Fibroblast of lung (primary cell): ENCODE measurements around the gene TLR1. TPM values are rescaled to one million over a fixed set of nuclear protein-coding genes. Genes with fewer than 3 reads are reported as not detected.

Source experiments
- DNase-seq, 2 donors: peaks; one replicate each; pipeline versions ENCODE4 v3.0.0 to v3.0.0-alpha.2; 2010; ENCODE audit warnings: low read depth in 2 of 2
- H2AFZ ChIP-seq: 2 replicates; pipeline ENCODE4 v1.5.1; 2012; ENCODE audit warnings: low read length, control low read depth, inconsistent platforms
- H3K27ac ChIP-seq: 2 replicates; pipeline ENCODE4 v1.5.1; 2011; ENCODE audit warnings: low read length, control low read depth; ENCODE audit not compliant: insufficient read depth
- H3K27me3 ChIP-seq: 2 replicates; pipeline ENCODE4 v1.5.1; 2011; ENCODE audit warnings: mild to moderate bottlenecking, low read length; ENCODE audit not compliant: control insufficient read depth, insufficient read depth
- H3K36me3 ChIP-seq: 2 replicates; pipeline ENCODE4 v1.5.1; 2011; ENCODE audit warnings: low read length; ENCODE audit not compliant: control insufficient read depth, insufficient read depth
- H3K4me1 ChIP-seq: 2 replicates; pipeline ENCODE4 v1.5.1; 2011; ENCODE audit warnings: low read length; ENCODE audit not compliant: control insufficient read depth, insufficient read depth; ENCODE audit errors: extremely low read depth
- H3K4me2 ChIP-seq: 2 replicates; pipeline ENCODE4 v1.5.1; 2011; ENCODE audit warnings: low read length, control low read depth; ENCODE audit not compliant: insufficient read depth; ENCODE audit errors: extremely low read depth
- H3K4me3 ChIP-seq, 4 experiments: fragments of 200-600 bp in 1 of 4; sonication (generic) in 1 of 4; replicated peaks in 1 of 4; 2 replicates each; pipeline ENCODE4 v1.5.1; 2011 to 2016; ENCODE audit warnings: low read length in 4 of 4, low read depth in 3 of 4, mild to moderate bottlenecking in 3 of 4, control low read depth in 2 of 4, inconsistent platforms in 1 of 4, mixed read lengths in 1 of 4; ENCODE audit not compliant: insufficient read depth in 1 of 4; ENCODE audit errors: control extremely low read depth in 1 of 4
- H3K79me2 ChIP-seq: 2 replicates; pipeline ENCODE4 v1.5.1; 2012; ENCODE audit warnings: mild to moderate bottlenecking, low read length, inconsistent platforms; ENCODE audit not compliant: control insufficient read depth, insufficient read depth
- H3K9ac ChIP-seq: 2 replicates; pipeline ENCODE4 v1.5.1; 2011; ENCODE audit warnings: mild to moderate bottlenecking, low read length, control low read depth; ENCODE audit not compliant: insufficient read depth
- H3K9me3 ChIP-seq: 2 replicates; pipeline ENCODE4 v1.5.1; 2012; ENCODE audit warnings: low read depth, low read length; ENCODE audit not compliant: control insufficient read depth, insufficient read depth
- H4K20me1 ChIP-seq: 2 replicates; pipeline ENCODE4 v1.5.1; 2011; ENCODE audit warnings: low read length; ENCODE audit not compliant: control insufficient read depth, insufficient read depth; ENCODE audit errors: extremely low read depth
- CTCF ChIP-seq, 2 donors: IDR thresholded peaks in 1 of 2; conservative IDR thresholded peaks in 1 of 2; 1 replicate in 1 of 2; 2 replicates in 1 of 2; pipeline ENCODE4 v1.5.1; 2011 to 2012; ENCODE audit warnings: low read length in 2 of 2, control low read depth in 1 of 2, inconsistent platforms in 1 of 2, low read depth in 1 of 2, mild to moderate bottlenecking in 1 of 2
- EZH2 ChIP-seq: IDR thresholded peaks from 2 replicates; pipeline ENCODE4 v1.5.1; 2012; ENCODE audit warnings: low read length, control low read depth, mild to moderate bottlenecking; ENCODE audit errors: missing control alignments
- polyA plus RNA-seq, 2 donors: library from polyadenylated mRNA; depleted of rRNA in 1 of 2; stranded (reverse) in 1 of 2; unstranded in 1 of 2; fragments of >200 nt; gene quantifications; 2 replicates each; pipeline ENCODE4 v1.2.1, GENCODE V29; 2011 to 2012; ENCODE audit warnings: missing spikeins in 1 of 2
- total RNA-seq: library from RNA; depleted of rRNA; stranded (reverse); fragments of >200 nt; gene quantifications from 2 replicates; pipeline ENCODE4 v1.2.1, GENCODE V29; 2014

TLR1 gene
- total and polyA plus RNA-seq, 2 donors (not counting 1 experiment from before 2014, with no cell fraction given): 0.77 to 1.7 TPM

DNA sequence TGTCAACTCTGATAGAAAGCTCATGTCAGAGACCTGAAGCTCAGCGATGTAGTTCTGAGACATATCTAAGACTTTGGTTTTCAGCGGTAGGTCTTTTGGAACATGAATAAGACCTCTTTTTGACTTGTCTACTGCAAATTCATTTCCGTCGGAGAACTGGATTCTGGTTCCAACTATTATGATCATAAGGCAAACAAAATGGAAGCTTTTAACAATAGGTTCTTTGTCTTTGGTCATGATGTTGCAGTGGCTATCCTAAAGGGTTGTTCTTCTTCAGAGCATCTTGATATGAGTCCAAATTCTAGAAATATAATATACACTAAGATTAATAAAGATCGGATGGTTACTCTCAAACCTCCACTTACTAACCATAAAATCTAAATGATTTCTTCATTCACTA lies 24.6 kb upstream of the TLR1 start:
- H3K27me3 ChIP-seq: no peaks in the 10 kb centered on the region
- no peak overlapping the region for H2AFZ ChIP-seq
- no peak overlapping the region for H3K27ac ChIP-seq
- H3K9me3 ChIP-seq: no peaks in the 10 kb centered on the region
- TF ChIP-seq EZH2: no peak
- no peak for TF ChIP-seq CTCF (conservative IDR thresholded peaks at IDR 0.05 in 1 of 2, IDR thresholded peaks at IDR 0.05 in 1 of 2; ENCODE audit: low read depth in 1 of 2, low read length in 2 of 2)
- H3K4me2 ChIP-seq: no peak overlapping the region
- H3K79me2 ChIP-seq: no peaks in the 10 kb centered on the region
- no peak for DNase-seq
- no peaks in the 10 kb centered on the region for H4K20me1 ChIP-seq
- H3K4me3 ChIP-seq: no peak overlapping the region
- no peaks in the 10 kb centered on the region for H3K4me1 ChIP-seq
- no peak overlapping the region for H3K9ac ChIP-seq
- no peaks in the 10 kb centered on the region for H3K36me3 ChIP-seq

DNA sequence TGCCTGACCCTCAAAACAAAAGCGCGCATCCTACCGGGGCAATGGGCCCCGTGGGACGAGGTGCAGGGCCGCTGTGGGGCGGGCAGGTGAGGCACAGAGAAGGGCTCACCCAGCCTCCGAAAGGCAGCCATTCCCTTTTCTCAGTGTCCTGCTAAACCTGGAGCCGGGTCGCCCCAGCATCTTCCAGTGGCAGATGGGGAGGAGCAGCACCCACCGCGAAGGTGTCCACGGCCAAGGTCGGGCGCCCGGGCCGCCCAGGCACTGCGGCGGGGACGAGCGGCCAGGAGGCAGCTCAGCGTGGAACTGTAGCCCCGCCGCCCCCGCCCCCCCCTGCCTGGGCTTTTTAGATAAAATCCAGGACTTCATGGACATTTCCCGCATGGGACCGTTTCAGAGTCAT lies 19.2 kb upstream of the TLR1 start:
- H3K27me3 ChIP-seq: no peaks in the 10 kb centered on the region
- no peak overlapping the region for H3K9ac ChIP-seq
- H3K4me1 ChIP-seq: no peaks in the 10 kb centered on the region
- H3K9me3 ChIP-seq: no peaks in the 10 kb centered on the region
- DNase-seq: no peak
- no peaks in the 10 kb centered on the region for H4K20me1 ChIP-seq
- no peak overlapping the region for H2AFZ ChIP-seq
- no peak overlapping the region for H3K27ac ChIP-seq
- no peak overlapping the region for H3K4me3 ChIP-seq
- TF ChIP-seq CTCF (conservative IDR thresholded peaks at IDR 0.05 in 1 of 2, IDR thresholded peaks at IDR 0.05 in 1 of 2; ENCODE audit: low read depth in 1 of 2, low read length in 2 of 2) (no peak), EZH2 (no peak)
- no peaks in the 10 kb centered on the region for H3K79me2 ChIP-seq
- no peak overlapping the region for H3K4me2 ChIP-seq
- no peaks in the 10 kb centered on the region for H3K36me3 ChIP-seq

DNA sequence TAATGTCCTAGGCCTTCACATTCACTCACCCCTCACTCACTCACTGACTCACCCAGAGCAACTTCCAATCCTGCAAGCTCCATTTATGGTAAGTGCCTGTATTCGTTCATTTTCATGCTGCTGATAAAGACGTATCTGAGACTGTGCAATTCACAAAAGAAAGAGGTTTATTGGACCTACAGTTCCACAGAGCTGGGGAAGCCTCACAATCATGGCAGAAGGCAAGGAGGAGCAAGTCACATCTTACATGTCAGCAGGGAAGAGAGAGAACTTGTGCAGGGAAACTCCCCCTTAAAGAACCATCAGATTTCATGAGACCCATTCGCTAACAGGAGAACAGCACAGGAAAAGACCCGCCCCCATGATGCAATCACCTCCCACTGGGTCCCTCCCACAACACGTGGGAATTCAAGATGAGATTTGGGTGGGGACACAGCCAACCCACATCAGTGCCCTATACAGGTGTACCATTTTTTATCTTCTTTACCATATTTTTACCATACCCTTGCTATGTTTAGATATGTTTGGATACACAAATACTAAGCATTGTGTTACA lies 18.2 kb upstream of the TLR1 start:
- TF ChIP-seq EZH2: no peak
- no peak for TF ChIP-seq CTCF (conservative IDR thresholded peaks at IDR 0.05 in 1 of 2, IDR thresholded peaks at IDR 0.05 in 1 of 2; ENCODE audit: low read depth in 1 of 2, low read length in 2 of 2)
- Histone ChIP-seq H2AFZ (no peak overlapping the region), H3K79me2 (no peaks in the 10 kb centered on the region), H3K9me3 (no peaks in the 10 kb centered on the region), H3K4me2 (no peak overlapping the region), H3K4me1 (no peaks in the 10 kb centered on the region), H3K4me3 (no peak overlapping the region), H3K9ac (no peak overlapping the region), H3K36me3 (no peaks in the 10 kb centered on the region), H3K27ac (no peak overlapping the region), H3K27me3 (no peaks in the 10 kb centered on the region), H4K20me1 (no peaks in the 10 kb centered on the region)
- DNase-seq: no peak
